ENCODE results near the gene GRPEL2.
A peak's percentile ranks its signal among the peaks of the same experiment; 100 is the strongest.
"Not testable (repeated sequence)": the region's sequence is repeated elsewhere in the genome, so short reads cannot be mapped to it uniquely, and the experiment has no call there.

GRPEL2 gene

DNA sequence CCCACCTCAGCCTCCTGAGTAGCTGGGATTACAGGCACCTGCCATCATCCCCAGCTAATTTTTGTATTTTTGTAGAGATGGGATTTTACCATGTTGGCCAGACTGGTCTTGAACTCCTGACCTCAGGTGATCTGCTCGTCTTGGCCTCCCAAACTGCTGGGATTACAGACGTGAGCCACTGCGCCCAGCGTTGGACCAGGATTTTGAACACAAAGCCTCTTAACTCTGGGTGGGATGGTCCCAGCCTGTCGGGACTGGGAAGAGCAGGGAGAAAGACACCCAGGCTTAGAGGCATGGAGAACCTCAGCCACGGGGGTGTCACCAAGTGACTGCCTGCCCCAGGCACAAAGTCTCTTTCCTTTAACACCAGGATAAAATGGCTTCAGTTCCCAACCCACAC lies 45.8 kb downstream of the GRPEL2 start:
- DNase-seq (ENCODE audit: insufficient read length, low spot score); FAIRE-seq: not testable (repeated sequence)

- FAIRE-seq: no peak
These were observed 46.2 kb downstream of the GRPEL2 start for GRCh38 chr5:149391524-149391923.

DNA sequence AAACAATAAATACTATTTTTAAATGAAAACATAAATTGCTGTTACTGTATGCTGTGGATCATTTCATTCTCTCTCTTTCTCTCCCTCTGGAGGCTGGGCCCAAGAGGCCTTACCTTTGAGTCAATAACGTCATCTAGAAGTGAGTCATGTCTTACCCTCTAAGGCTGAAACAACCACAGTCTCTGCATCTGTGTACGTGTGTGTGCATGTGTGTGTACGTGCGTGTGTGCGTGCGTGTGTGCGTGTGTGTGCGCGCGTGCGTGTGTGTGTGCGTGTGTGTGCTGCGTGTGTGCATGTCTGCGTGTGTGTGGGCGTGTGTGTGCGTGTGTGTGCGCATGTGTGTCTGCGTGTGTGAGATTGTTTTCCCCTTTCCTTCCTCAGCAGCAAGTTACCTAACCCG lies 47.4 kb downstream of the GRPEL2 start:
- FAIRE-seq: peak; percentile 93
- no peak for DNase-seq (ENCODE audit: insufficient read length, low spot score)

More at GRCh38 chr5:149391524-149391923, 46.2 kb downstream of the GRPEL2 start:
- no peak for DNase-seq (ENCODE audit: insufficient read length, low spot score)

DNA sequence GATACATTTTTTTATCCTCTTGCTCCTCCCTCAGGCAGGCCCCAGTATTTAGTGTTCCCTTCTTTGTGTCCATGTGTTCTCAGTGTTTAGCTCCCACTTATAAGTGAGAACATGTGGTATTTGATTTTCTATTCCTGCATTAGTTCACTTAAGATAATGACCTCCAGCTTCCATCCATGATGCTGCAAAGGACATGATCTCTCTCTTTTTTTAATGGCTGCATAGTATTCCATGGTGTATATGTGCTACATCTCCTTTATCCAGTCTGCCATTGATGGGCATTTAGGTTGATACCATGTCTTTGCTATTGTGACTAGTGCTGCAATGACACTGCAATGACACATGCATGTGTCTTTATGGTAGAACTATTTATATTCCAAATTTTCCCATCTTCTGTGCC lies 49.7 kb downstream of the GRPEL2 start:
- FAIRE-seq; DNase-seq (ENCODE audit: insufficient read length, low spot score): not testable (repeated sequence)

- DNase-seq (ENCODE audit: insufficient read length, low spot score) (peak; percentile 31), FAIRE-seq (no peak)
These were observed 52.2 kb downstream of the GRPEL2 start for GRCh38 chr5:149397530-149397929.

DNA sequence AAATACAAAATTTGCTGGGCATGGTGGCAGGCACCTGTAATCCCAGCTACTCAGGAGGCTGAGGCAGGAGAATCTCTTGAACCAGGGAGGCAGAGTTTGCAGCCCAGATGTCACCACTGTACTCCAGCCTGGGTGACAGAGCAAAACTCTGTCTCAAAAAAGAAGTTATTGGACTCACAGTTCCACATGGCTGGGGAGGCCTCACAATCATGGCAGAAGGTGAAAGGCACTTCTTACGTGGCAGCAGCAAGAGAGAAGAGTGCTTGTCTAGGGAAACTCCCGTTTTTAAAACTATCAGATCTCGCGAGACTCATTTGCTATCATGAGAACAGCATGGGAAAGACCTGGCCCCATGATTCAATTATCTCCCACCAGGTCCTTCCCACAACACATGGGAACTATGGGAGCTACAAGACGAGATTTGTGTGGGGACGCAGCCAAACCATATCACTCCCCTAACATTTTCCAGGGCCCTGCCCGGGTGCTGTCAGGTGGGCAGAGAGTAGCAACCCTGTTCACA lies 53.5 kb downstream of the GRPEL2 start:
- not testable (repeated sequence) for FAIRE-seq; DNase-seq (ENCODE audit: insufficient read length, low spot score)

- DNase-seq (ENCODE audit: insufficient read length, low spot score): no peak
- FAIRE-seq: no peak
These were observed 54.5 kb downstream of the GRPEL2 start for GRCh38 chr5:149399775-149400174.

DNA sequence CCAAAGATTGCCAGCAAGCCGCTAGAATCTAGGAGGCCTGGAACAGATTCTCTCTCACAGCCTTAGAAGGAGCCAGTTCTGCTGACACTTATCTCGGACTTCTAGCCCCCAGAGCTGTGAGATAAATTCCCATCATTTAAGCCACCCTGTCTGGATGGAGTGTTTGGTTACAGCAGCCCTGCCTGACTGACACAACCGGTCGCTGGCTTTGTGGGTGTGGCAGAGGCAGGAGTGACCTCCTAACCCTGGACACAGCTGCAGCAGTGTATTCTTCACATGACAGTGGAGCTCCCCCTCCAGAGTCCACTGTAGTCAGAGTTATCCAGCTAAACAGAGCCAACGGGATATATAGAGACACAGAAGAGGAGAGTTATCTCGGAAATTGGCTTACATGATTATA lies 55.0 kb downstream of the GRPEL2 start:
- no peak for DNase-seq (ENCODE audit: insufficient read length, low spot score)
- no peak for FAIRE-seq

DNA sequence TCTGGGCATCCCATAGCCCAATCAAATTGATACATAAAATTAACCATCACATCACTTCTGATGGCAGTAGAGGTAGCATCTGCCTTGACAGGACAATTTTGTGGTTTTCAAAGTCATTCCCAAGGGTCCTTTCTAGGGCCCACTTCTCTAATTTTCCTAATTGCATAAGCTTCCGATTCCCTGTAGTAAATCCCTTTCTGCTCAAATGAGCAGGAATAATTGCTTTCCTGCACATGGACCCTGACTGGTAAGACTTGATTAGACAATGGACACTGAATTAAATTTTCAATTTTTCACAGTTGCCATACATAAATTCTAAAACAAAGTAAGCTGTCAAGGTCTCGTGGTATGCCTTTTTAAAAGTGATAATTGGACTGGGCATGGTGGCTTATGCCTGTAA lies 55.8 kb downstream of the GRPEL2 start:
- no peak for FAIRE-seq
- no peak for DNase-seq (ENCODE audit: insufficient read length, low spot score)

GRCh38 chr5:149402291-149402690 lies 57.0 kb downstream of the GRPEL2 start:
- DNase-seq (ENCODE audit: insufficient read length, low spot score) (no peak), FAIRE-seq (no peak)
